DND-41 (cell line): Measurements from ENCODE around the gene CIAO3.
A peak's percentile ranks its signal among the peaks of the same experiment; 100 is the strongest.

Experiments used
- ATAC-seq: fragments of 200-7000 bp; cut with Tn5 transposase; 3 replicates; pipeline ENCODE4 v1.9.1; 2021; ENCODE audit warnings: low read depth; ENCODE audit not compliant: insufficient read depth
- DNase-seq: peaks from one replicate; pipeline ENCODE4 v3.0.0-alpha.2; 2020
- H2AFZ ChIP-seq: 2 replicates; pipeline ENCODE4 v1.6.0; 2012; ENCODE audit warnings: low read depth, low read length
- H3K27ac ChIP-seq: 2 replicates; pipeline ENCODE4 v1.5.1; 2012; ENCODE audit warnings: low read length, inconsistent platforms
- H3K27me3 ChIP-seq: fragments of 200-600 bp; sonication (generic); 2 replicates; pipeline ENCODE4 v1.6.0; 2012; ENCODE audit warnings: low read length, mild to moderate bottlenecking, inconsistent platforms; ENCODE audit not compliant: insufficient read depth, poor library complexity
- H3K36me3 ChIP-seq: 2 replicates; pipeline ENCODE4 v1.5.1; 2012; ENCODE audit warnings: low read length, inconsistent platforms; ENCODE audit not compliant: insufficient read depth
- H3K4me1 ChIP-seq: 2 replicates; pipeline ENCODE4 v1.5.1; 2012; ENCODE audit warnings: mild to moderate bottlenecking, low read length; ENCODE audit not compliant: insufficient read depth
- H3K4me2 ChIP-seq: 2 replicates; pipeline ENCODE4 v1.6.0; 2012; ENCODE audit warnings: mild to moderate bottlenecking, moderate library complexity, low read length, inconsistent platforms; ENCODE audit not compliant: insufficient read depth
- H3K4me3 ChIP-seq, 2 experiments: fragments of 200-600 bp in 1 of 2; shearing (Covaris generic) in 1 of 2; 2 replicates each; pipeline ENCODE4 v1.5.1; 2012 to 2016; ENCODE audit warnings: inconsistent platforms in 2 of 2, low read length in 2 of 2, mild to moderate bottlenecking in 2 of 2, low read depth in 1 of 2, moderate library complexity in 1 of 2
- H3K79me2 ChIP-seq: 2 replicates; pipeline ENCODE4 v1.6.0; 2012; ENCODE audit warnings: low read length, inconsistent platforms; ENCODE audit not compliant: insufficient read depth
- H3K9ac ChIP-seq: 2 replicates; pipeline ENCODE4 v1.6.0; 2012; ENCODE audit warnings: low read depth, mild to moderate bottlenecking, inconsistent platforms, low read length, moderate library complexity
- H3K9me3 ChIP-seq: 2 replicates; pipeline ENCODE4 v1.5.1; 2012; ENCODE audit warnings: low read length, moderate library complexity, mild to moderate bottlenecking, inconsistent platforms; ENCODE audit not compliant: insufficient read depth, severe bottlenecking
- H4K20me1 ChIP-seq: 2 replicates; pipeline ENCODE4 v1.6.0; 2012; ENCODE audit warnings: low read length; ENCODE audit not compliant: insufficient read depth
- EZH2 ChIP-seq: IDR thresholded peaks from 3 replicates; pipeline ENCODE4 v1.6.1; 2012; ENCODE audit warnings: borderline replicate concordance, low read depth, mild to moderate bottlenecking, moderate library complexity, low read length, inconsistent platforms; ENCODE audit not compliant: severe bottlenecking
- TF ChIP-seq, protein P1 (sequence below): IDR thresholded peaks from 2 replicates; pipeline ENCODE4 v1.5.1; 2012; ENCODE audit warnings: borderline replicate concordance, low read length, moderate library complexity, mild to moderate bottlenecking; ENCODE audit not compliant: poor library complexity, severe bottlenecking; ENCODE audit errors: extremely low read depth

The CIAO3 gene

DNA sequence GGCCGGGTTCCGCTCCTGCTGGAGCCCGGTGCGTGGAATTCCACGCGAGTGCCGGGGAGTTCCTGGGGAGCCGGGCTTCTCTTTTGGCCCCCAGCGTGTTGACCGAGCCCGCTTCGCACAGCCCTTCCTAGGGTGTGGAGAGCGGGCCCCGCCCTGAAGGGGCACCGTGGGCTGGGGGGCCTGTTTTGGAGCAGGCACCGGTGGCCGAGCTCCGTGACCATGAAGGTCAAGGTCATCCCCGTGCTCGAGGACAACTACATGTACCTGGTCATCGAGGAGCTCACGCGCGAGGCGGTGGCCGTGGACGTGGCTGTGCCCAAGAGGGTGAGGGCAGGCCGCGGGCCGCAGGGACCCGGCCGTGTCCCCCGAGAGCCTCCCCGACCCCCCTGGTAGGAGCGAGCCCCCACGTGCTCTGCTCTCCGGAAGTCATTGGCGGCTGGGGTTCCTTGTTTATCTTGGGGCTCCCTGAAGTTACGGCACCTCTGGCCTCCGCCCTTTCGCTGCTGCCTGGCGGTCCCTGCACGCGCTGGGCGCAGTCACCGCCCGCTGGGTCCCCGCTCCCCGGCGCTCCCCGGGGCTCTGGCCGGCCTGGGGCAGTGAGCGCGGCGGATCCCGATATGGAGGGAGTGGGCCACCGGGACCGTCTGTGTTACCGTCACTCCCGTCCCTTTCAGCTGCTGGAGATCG lies 13.4 kb downstream of the CIAO3 start:
- no peaks in the 10 kb centered on the region for H3K9me3 ChIP-seq
- H3K4me3 ChIP-seq = peak overlapping the region; percentile 27 to 72; a peak in 3 of 4 replicates
- H3K27ac ChIP-seq = peak overlapping the region; percentile 45; the same call in 1 of the 2 replicates
- H3K79me2 ChIP-seq = no peaks in the 10 kb centered on the region
- no peak for ATAC-seq
- H3K27me3 ChIP-seq = no peaks in the 10 kb centered on the region
- peaks cover 14% of the 10 kb centered on the region for H3K4me1 ChIP-seq
- H3K36me3 ChIP-seq = peaks cover 20% of the 10 kb centered on the region
- H4K20me1 ChIP-seq = peaks cover 24% of the 10 kb centered on the region
- no peak for TF ChIP-seq EZH2
- TF ChIP-seq, protein P1, sequence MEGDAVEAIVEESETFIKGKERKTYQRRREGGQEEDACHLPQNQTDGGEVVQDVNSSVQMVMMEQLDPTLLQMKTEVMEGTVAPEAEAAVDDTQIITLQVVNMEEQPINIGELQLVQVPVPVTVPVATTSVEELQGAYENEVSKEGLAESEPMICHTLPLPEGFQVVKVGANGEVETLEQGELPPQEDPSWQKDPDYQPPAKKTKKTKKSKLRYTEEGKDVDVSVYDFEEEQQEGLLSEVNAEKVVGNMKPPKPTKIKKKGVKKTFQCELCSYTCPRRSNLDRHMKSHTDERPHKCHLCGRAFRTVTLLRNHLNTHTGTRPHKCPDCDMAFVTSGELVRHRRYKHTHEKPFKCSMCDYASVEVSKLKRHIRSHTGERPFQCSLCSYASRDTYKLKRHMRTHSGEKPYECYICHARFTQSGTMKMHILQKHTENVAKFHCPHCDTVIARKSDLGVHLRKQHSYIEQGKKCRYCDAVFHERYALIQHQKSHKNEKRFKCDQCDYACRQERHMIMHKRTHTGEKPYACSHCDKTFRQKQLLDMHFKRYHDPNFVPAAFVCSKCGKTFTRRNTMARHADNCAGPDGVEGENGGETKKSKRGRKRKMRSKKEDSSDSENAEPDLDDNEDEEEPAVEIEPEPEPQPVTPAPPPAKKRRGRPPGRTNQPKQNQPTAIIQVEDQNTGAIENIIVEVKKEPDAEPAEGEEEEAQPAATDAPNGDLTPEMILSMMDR = no peak
- H2AFZ ChIP-seq = peak overlapping the region; percentile 66
- peak overlapping the region; percentile 65 for H3K9ac ChIP-seq
- H3K4me2 ChIP-seq = peak overlapping the region; percentile 93
- no peak for DNase-seq

DNA sequence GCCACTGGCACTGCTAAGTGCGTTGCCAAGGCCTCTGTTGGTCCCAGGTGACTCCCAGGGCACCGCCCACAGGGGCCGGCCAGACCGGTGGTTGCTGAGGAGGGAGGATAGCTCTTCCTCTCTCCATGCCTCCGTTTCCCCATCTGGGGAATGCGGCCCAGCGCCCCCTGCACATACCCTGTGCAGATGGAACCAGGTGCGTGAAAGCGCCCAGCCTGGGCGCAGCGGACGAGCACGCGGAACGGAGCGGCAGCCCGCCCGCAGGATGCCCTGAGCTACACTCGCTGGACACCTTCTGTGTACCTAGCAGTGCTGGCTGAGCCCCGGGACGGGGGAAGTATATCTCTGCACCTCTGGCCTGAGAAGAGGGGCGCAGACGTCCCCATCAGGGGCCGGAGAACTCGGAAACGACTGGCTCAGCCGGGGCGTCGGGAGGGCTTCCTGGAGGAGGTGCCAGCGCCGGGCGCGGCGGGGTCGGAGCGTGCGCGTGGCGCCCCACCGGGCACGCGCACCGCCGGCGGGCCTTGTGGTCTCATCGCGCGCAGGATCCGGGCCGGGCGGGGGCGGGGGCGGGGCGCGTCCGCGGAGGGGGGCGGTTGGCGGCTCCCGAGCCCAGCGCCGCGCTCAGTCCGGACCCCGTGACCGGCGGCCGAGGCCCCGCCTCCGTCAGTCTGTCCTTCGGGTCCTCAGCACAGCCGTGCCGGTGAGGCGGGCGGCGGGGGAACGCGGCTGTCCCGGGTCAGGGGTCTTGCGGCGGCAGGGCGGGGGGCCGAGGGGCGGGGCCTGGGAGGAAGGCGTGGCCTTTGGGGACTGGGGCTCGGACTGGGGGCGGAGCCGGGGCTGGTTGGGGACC lies 14.1 kb downstream of the CIAO3 start, which contains the start of the genes CCDC78 and HAGHL:
TSS of gene CCDC78 (minus strand) at position 6 of the 853 bp plus-strand sequence. CDS start 76 bp downstream, outside the sequence.
TSS of gene HAGHL (plus strand) at position 669 of the 853 bp plus-strand sequence. CDS start 404 bp downstream, outside the sequence.
- Histone ChIP-seq H3K9me3 (no peaks in the 10 kb centered on the region), H4K20me1 (peaks cover 31% of the 10 kb centered on the region), H3K79me2 (no peaks in the 10 kb centered on the region), H2AFZ (peak within 1 kb of the TSS; percentile 66), H3K27ac (peak within 1 kb of the TSS; percentile 45; the same call in 1 of the 2 replicates), H3K4me2 (peak within 1 kb of the TSS; percentile 93), H3K9ac (peak within 1 kb of the TSS; percentile 65), H3K4me3 (peak within 1 kb of the TSS; percentile 27 to 72; a peak in 3 of 4 replicates), H3K27me3 (no peaks in the 10 kb centered on the region), H3K36me3 (peaks cover 13% of the 10 kb centered on the region), H3K4me1 (peaks cover 20% of the 10 kb centered on the region)
- TF ChIP-seq, protein P1 = no peak
- TF ChIP-seq EZH2 = no peak
- peak; percentile 72 for DNase-seq
- ATAC-seq = peak; percentile 56

DNA sequence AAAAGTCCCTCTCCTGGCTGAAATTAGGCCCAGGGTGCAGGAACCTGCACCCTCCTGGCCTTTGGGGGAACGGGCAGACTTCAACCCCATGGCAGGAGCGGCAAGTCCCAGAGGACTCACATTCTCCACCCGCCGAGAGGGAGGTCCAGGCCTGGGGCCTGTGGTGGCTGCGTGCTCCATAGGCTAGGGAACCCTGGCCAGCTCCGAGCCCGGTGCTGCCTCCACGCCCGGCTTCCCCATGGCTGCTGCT lies 14.7 kb downstream of the CIAO3 start:
- DNase-seq = no peak
- peaks cover 7% of the 10 kb centered on the region for H3K36me3 ChIP-seq
- H3K4me1 ChIP-seq = peaks cover 26% of the 10 kb centered on the region
- no peak overlapping the region; the same call in 1 of the 2 replicates for H3K9ac ChIP-seq
- H3K79me2 ChIP-seq = no peaks in the 10 kb centered on the region
- no peaks in the 10 kb centered on the region for H3K9me3 ChIP-seq
- H3K4me3 ChIP-seq = peak overlapping the region in 1 of 2 experiments; percentile 72; a peak in 1 of 4 replicates
- H3K4me2 ChIP-seq = peak overlapping the region; percentile 93
- ATAC-seq = no peak
- H4K20me1 ChIP-seq = peaks cover 35% of the 10 kb centered on the region
- no peak for TF ChIP-seq EZH2
- TF ChIP-seq, protein P1 = no peak
- H3K27me3 ChIP-seq = no peaks in the 10 kb centered on the region
- H3K27ac ChIP-seq = no peak overlapping the region
- no peak overlapping the region for H2AFZ ChIP-seq
